Karpas-422 (cell line): ENCODE data around the gene SLC9A6. TPM values are rescaled to one million over a fixed set of nuclear protein-coding genes. Genes with fewer than 3 reads are reported as not detected.

Experiments
- DNase-seq: peaks from one replicate; pipeline ENCODE4 v3.0.0-alpha.2; 2015
- H2AFZ ChIP-seq: fragments of 200-600 bp; sonication (generic); 2 replicates; pipeline ENCODE4 v1.6.1; 2014; ENCODE audit warnings: antibody characterized with exemption, low read length, mixed read lengths
- H3K27ac ChIP-seq: fragments of 200-600 bp; sonication (generic); 2 replicates; pipeline ENCODE4 v1.5.1; 2014; ENCODE audit warnings: mild to moderate bottlenecking, low read length, moderate library complexity
- H3K27me3 ChIP-seq: fragments of 200-600 bp; sonication (generic); 2 replicates; pipeline ENCODE4 v1.6.1; 2014; ENCODE audit warnings: low read length, mixed read lengths
- H3K36me3 ChIP-seq: fragments of 200-600 bp; sonication (generic); 2 replicates; pipeline ENCODE4 v1.6.1; 2014; ENCODE audit warnings: low read length, mixed read lengths; ENCODE audit not compliant: insufficient read depth
- H3K4me1 ChIP-seq: fragments of 200-600 bp; sonication (generic); 2 replicates; pipeline ENCODE4 v1.6.1; 2014; ENCODE audit warnings: mild to moderate bottlenecking, low read length, mixed read lengths
- H3K4me2 ChIP-seq: fragments of 200-600 bp; sonication (generic); 2 replicates; pipeline ENCODE4 v1.6.1; 2014; ENCODE audit warnings: low read length, low read depth, mild to moderate bottlenecking; ENCODE audit not compliant: poor library complexity, severe bottlenecking
- H3K4me3 ChIP-seq: fragments of 200-600 bp; sonication (generic); 2 replicates; pipeline ENCODE4 v1.5.1; 2014; ENCODE audit warnings: mild to moderate bottlenecking, antibody characterized with exemption, low read length, mixed read lengths
- H3K79me2 ChIP-seq: fragments of 200-600 bp; sonication (generic); 2 replicates; pipeline ENCODE4 v1.6.1; 2014; ENCODE audit warnings: mild to moderate bottlenecking, low read length, mixed read lengths
- H3K9ac ChIP-seq: fragments of 200-600 bp; sonication (generic); 2 replicates; pipeline ENCODE4 v1.6.0; 2014; ENCODE audit warnings: low read length
- H3K9me2 ChIP-seq: fragments of 200-600 bp; sonication (generic), shearing (Covaris generic); replicated peaks from 2 replicates; pipeline ENCODE4 v1.6.0; 2014; ENCODE audit warnings: mild to moderate bottlenecking, low read length, moderate library complexity; ENCODE audit not compliant: insufficient read depth
- H3K9me3 ChIP-seq: fragments of 300-700, 200-600 bp; sonication (generic); 2 replicates; pipeline ENCODE4 v1.6.1; 2014; ENCODE audit warnings: low read length, mixed read lengths
- H4K20me1 ChIP-seq: fragments of 200-600 bp; sonication (generic); 2 replicates; pipeline ENCODE4 v1.6.1; 2014; ENCODE audit warnings: mild to moderate bottlenecking, antibody characterized with exemption, low read length, low read depth; ENCODE audit not compliant: insufficient read depth
- total RNA-seq: library from RNA; depleted of rRNA; stranded (reverse); fragments of >200 nt; shearing (Covaris generic); gene quantifications from 2 replicates; pipeline ENCODE4 v1.2.3, GENCODE V29; 2014; ENCODE audit warnings: low replicate concordance

The SLC9A6 gene
- total RNA-seq, 1 experiment from 2014 or later = 18.3 TPM

- Histone ChIP-seq H3K4me2 (no peak overlapping the region), H4K20me1 (no peaks in the 10 kb centered on the region), H3K27me3 (no peaks in the 10 kb centered on the region), H3K4me3 (no peak overlapping the region), H3K36me3 (no peaks in the 10 kb centered on the region), H3K27ac (no peak overlapping the region), H3K4me1 (no peaks in the 10 kb centered on the region), H2AFZ (no peak overlapping the region), H3K79me2 (no peaks in the 10 kb centered on the region), H3K9me3 (no peaks in the 10 kb centered on the region), H3K9ac (no peak overlapping the region), H3K9me2 (no peaks in the 10 kb centered on the region)
- DNase-seq = no peak
Measured at GRCh38 chrX:136031626-136032025, 46.4 kb downstream of the SLC9A6 start.

GRCh38 chrX:136032370-136032769 lies 47.1 kb downstream of the SLC9A6 start:
- Histone ChIP-seq H3K36me3 (no peaks in the 10 kb centered on the region), H3K9ac (no peak overlapping the region), H2AFZ (no peak overlapping the region), H3K27me3 (no peaks in the 10 kb centered on the region), H3K79me2 (no peaks in the 10 kb centered on the region), H3K4me1 (no peaks in the 10 kb centered on the region), H3K27ac (no peak overlapping the region), H4K20me1 (no peaks in the 10 kb centered on the region), H3K9me3 (no peaks in the 10 kb centered on the region), H3K9me2 (no peaks in the 10 kb centered on the region), H3K4me2 (no peak overlapping the region), H3K4me3 (no peak overlapping the region)
- DNase-seq = no peak

- no peak overlapping the region for H3K4me3 ChIP-seq
- H4K20me1 ChIP-seq = no peaks in the 10 kb centered on the region
- no peak overlapping the region for H3K4me2 ChIP-seq
- no peak overlapping the region for H2AFZ ChIP-seq
- H3K27ac ChIP-seq = no peak overlapping the region
- no peak for DNase-seq
- no peaks in the 10 kb centered on the region for H3K36me3 ChIP-seq
- H3K4me1 ChIP-seq = no peaks in the 10 kb centered on the region
- H3K79me2 ChIP-seq = no peaks in the 10 kb centered on the region
- no peaks in the 10 kb centered on the region for H3K9me3 ChIP-seq
- no peaks in the 10 kb centered on the region for H3K27me3 ChIP-seq
- no peak overlapping the region for H3K9ac ChIP-seq
- H3K9me2 ChIP-seq = no peaks in the 10 kb centered on the region
Measured at GRCh38 chrX:136034668-136035067, 49.4 kb downstream of the SLC9A6 start.

GRCh38 chrX:136035663-136036062 lies 50.4 kb downstream of the SLC9A6 start:
- no peaks in the 10 kb centered on the region for H3K9me3 ChIP-seq
- no peaks in the 10 kb centered on the region for H3K27me3 ChIP-seq
- no peak overlapping the region for H3K4me2 ChIP-seq
- H3K79me2 ChIP-seq = no peaks in the 10 kb centered on the region
- H3K9ac ChIP-seq = no peak overlapping the region
- no peaks in the 10 kb centered on the region for H4K20me1 ChIP-seq
- no peaks in the 10 kb centered on the region for H3K4me1 ChIP-seq
- no peak overlapping the region for H3K27ac ChIP-seq
- H3K4me3 ChIP-seq = no peak overlapping the region
- no peaks in the 10 kb centered on the region for H3K9me2 ChIP-seq
- peaks cover 4% of the 10 kb centered on the region; the same call in 1 of the 2 replicates for H3K36me3 ChIP-seq
- no peak overlapping the region for H2AFZ ChIP-seq
- DNase-seq = no peak

- H2AFZ ChIP-seq = no peak overlapping the region
- H3K79me2 ChIP-seq = no peaks in the 10 kb centered on the region
- H3K27ac ChIP-seq = no peak overlapping the region
- no peak overlapping the region for H3K4me2 ChIP-seq
- no peaks in the 10 kb centered on the region for H4K20me1 ChIP-seq
- H3K36me3 ChIP-seq = peaks cover 4% of the 10 kb centered on the region; the same call in 1 of the 2 replicates
- DNase-seq = no peak
- no peak overlapping the region for H3K4me3 ChIP-seq
- no peak overlapping the region for H3K9ac ChIP-seq
- H3K27me3 ChIP-seq = no peaks in the 10 kb centered on the region
- no peaks in the 10 kb centered on the region for H3K9me3 ChIP-seq
- no peaks in the 10 kb centered on the region for H3K9me2 ChIP-seq
- no peaks in the 10 kb centered on the region for H3K4me1 ChIP-seq
Measured at GRCh38 chrX:136039485-136039884, 54.2 kb downstream of the SLC9A6 start.

GRCh38 chrX:136039968-136040367 lies 54.7 kb downstream of the SLC9A6 start:
- Histone ChIP-seq H3K9me2 (no peaks in the 10 kb centered on the region), H3K4me2 (no peak overlapping the region), H3K4me1 (no peaks in the 10 kb centered on the region), H3K36me3 (peaks cover 4% of the 10 kb centered on the region; the same call in 1 of the 2 replicates), H3K79me2 (no peaks in the 10 kb centered on the region), H3K27me3 (no peaks in the 10 kb centered on the region), H2AFZ (no peak overlapping the region), H3K9ac (no peak overlapping the region), H3K4me3 (no peak overlapping the region), H3K9me3 (no peaks in the 10 kb centered on the region), H3K27ac (no peak overlapping the region), H4K20me1 (no peaks in the 10 kb centered on the region)
- no peak for DNase-seq

- Histone ChIP-seq H4K20me1 (no peaks in the 10 kb centered on the region), H3K9me2 (no peaks in the 10 kb centered on the region), H3K4me2 (no peak overlapping the region), H3K4me3 (no peak overlapping the region), H3K27ac (no peak overlapping the region), H3K27me3 (no peaks in the 10 kb centered on the region), H3K4me1 (no peaks in the 10 kb centered on the region), H3K79me2 (no peaks in the 10 kb centered on the region), H3K9me3 (no peaks in the 10 kb centered on the region), H2AFZ (no peak overlapping the region), H3K36me3 (peaks cover 4% of the 10 kb centered on the region; the same call in 1 of the 2 replicates), H3K9ac (no peak overlapping the region)
- DNase-seq = no peak
Measured at GRCh38 chrX:136041254-136041812, 56.1 kb downstream of the SLC9A6 start.

- no peaks in the 10 kb centered on the region for H3K9me3 ChIP-seq
- no peak overlapping the region for H3K27ac ChIP-seq
- H3K4me2 ChIP-seq = no peak overlapping the region
- DNase-seq = no peak
- no peaks in the 10 kb centered on the region for H4K20me1 ChIP-seq
- H3K9me2 ChIP-seq = no peaks in the 10 kb centered on the region
- H3K9ac ChIP-seq = no peak overlapping the region
- H3K4me3 ChIP-seq = no peak overlapping the region
- no peaks in the 10 kb centered on the region for H3K79me2 ChIP-seq
- no peaks in the 10 kb centered on the region for H3K4me1 ChIP-seq
- no peaks in the 10 kb centered on the region for H3K27me3 ChIP-seq
- H2AFZ ChIP-seq = no peak overlapping the region
- peaks cover under 1% of the 10 kb centered on the region; the same call in 1 of the 2 replicates for H3K36me3 ChIP-seq
Measured at GRCh38 chrX:136045008-136045407, 59.8 kb downstream of the SLC9A6 start.
